Measurements from ENCODE around the gene SLC66A1. TPM values are rescaled to one million over a fixed set of nuclear protein-coding genes. Genes with fewer than 3 reads are reported as not detected.

SLC66A1 gene
- total RNA-seq: 12.3 and 20.6 TPM in 2 replicates

GRCh38 chr1:19311931-19312781 is at the start of gene SLC66A1, which contains the start of gene AKR7A2:
TSS of gene SLC66A1 (plus strand) at chr1:19312326. CDS start at chr1:19317678, 5,352 bp downstream.
TSS of gene AKR7A2 (minus strand) at chr1:19312144. CDS start at chr1:19312124, 20 bp downstream.

GRCh38 chr1:19288324-19289241 is 23.5 kb upstream of the SLC66A1 start, which contains the start of gene AKR7A3:
TSS of gene AKR7A3 (minus strand) at chr1:19288770. CDS start at chr1:19288709, 61 bp downstream.

Other genes starting within 250 kb of the SLC66A1 start
- 65.3 and 78.3 TPM in 2 replicates for gene UBR4, start 102.1 kb upstream of the SLC66A1 start, total RNA-seq
- gene EMC1, start 60.8 kb upstream of the SLC66A1 start, total RNA-seq: 34.8 and 43.7 TPM in 2 replicates
- gene MRTO4, start 60.5 kb upstream of the SLC66A1 start, total RNA-seq: 18.5 and 25.0 TPM in 2 replicates
- gene AKR7A3, start 23.6 kb upstream of the SLC66A1 start, total RNA-seq: 0.73 and 1.00 TPM in 2 replicates
- 117 and 159 TPM in 2 replicates for gene AKR7A2, start 182 bp upstream of the SLC66A1 start, total RNA-seq
- gene CAPZB, start 173.2 kb downstream of the SLC66A1 start, total RNA-seq: 148 and 173 TPM in 2 replicates

Measured in cardiac ventricle fibroblast (primary cell).